Stimulated activated CD4-positive, alpha-beta T cell treated with anti-CD3 and anti-CD28 coated beads, Interleukin-1b, Interleukin-23, amount 100 ng/mL, for 48 hours (primary cell): ENCODE data around the gene NOG.

Source experiments
- DNase-seq: peaks from one replicate; pipeline ENCODE4 v3.0.0-alpha.2; 2020

NOG gene

GRCh38 chr17:56639517-56639916 is 46.0 kb downstream of the NOG start:
- DNase-seq, result no peak

- no peak for DNase-seq
Observed at GRCh38 chr17:56640116-56640515, 46.6 kb downstream of the NOG start.

GRCh38 chr17:56641373-56641772 is 47.9 kb downstream of the NOG start:
- no peak for DNase-seq

- DNase-seq, result no peak
Observed at GRCh38 chr17:56641894-56642293, 48.4 kb downstream of the NOG start.

GRCh38 chr17:56642424-56642823 is 48.9 kb downstream of the NOG start:
- no peak for DNase-seq
